GM18861 (cell line): ENCODE data around the gene CYP2C18.
"Not testable (repeated sequence)": the region's sequence is repeated elsewhere in the genome, so short reads cannot be mapped to it uniquely, and the experiment has no call there.

ENCODE experiments used
- ATAC-seq: cut with Tn5 transposase; IDR thresholded peaks from one replicate; pipeline ENCODE4 v1.9.1; 2021; ENCODE audit not compliant: unreplicated experiment

The CYP2C18 gene

DNA sequence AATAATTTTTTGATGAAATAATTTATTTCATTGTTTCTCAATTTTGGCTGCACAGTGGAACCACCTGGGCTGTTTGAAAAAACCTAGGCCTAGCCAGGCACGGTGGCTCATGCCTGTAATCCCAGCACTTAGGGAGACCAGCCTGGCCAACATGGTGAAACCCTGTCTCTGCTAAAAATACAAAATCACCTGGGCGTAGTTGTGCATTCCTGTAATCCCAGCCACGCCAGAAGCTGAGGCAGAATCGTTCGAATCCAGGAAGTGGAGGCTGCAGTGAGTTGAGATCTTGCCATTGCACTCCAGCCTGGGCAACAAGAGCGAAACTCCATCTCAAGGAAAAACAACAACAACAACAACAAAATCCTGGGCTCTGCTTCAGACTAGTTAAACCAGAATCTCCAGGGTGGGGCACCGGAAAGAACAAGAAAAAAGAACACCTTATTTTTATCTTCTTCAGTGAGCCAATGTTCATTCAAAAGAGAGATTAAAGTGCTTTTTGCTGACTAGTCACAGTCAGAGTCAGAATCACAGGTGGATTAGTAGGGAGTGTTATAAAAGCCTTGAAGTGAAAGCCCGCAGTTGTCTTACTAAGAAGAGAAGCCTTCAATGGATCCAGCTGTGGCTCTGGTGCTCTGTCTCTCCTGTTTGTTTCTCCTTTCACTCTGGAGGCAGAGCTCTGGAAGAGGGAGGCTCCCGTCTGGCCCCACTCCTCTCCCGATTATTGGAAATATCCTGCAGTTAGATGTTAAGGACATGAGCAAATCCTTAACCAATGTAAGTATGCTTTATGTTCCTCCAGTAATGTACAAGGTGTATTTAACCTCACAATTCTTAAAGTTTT lies at the start of gene CYP2C18:
TSS of gene CYP2C18 (plus strand) at position 516 of the 841 bp plus-strand sequence. CDS start at position 607, 91 bp downstream.
- ATAC-seq: no peak

- not testable (repeated sequence) for ATAC-seq
These were observed 45.4 kb upstream of the CYP2C18 start for GRCh38 chr10:94638097-94638496.

DNA sequence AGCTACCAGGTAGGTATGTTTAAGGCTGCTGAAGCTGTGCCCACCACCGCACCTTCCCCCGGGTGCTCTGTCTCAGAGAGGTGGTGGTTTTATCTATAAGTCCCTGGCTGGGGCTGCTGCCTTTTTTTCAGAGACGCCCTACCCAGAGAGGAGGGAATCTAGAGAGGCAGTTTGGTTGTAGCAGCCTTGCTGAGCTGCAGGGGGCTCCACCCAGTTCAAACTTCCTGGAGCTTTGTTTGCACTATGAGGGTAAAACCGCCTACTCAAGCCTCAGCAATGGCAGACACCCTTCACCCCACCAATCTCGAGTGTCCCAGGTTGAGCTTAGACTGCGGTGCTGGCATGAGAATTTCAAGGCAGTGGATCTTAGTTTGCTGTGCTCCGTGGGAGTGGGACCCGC lies 43.6 kb upstream of the CYP2C18 start:
- no peak for ATAC-seq

GRCh38 chr10:94640562-94640961 lies 43.0 kb upstream of the CYP2C18 start:
- no peak for ATAC-seq

GRCh38 chr10:94641480-94641879 lies 42.0 kb upstream of the CYP2C18 start:
- ATAC-seq: no peak

DNA sequence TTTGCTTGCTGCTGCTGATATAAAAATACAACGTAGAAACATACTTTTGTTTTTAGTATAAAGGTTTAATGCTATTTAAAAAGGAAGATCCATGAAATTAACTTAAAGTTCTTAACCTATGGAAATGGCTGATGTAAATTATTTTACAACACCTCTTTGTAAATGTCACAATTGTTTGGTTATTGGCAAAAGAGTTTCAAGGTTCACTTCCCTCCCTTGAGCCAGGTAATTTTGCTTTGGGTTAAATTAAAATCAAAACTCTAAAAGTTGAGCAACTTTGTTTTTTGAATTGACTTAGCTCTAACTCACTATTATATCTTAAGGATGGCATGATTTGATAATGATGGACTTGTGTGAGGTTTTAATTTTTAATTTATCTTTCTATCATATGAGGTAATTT lies 39.2 kb upstream of the CYP2C18 start:
- no peak for ATAC-seq

GRCh38 chr10:94645285-94645684 lies 38.2 kb upstream of the CYP2C18 start:
- ATAC-seq: peak; percentile 82

GRCh38 chr10:94655201-94655600 lies 28.3 kb upstream of the CYP2C18 start:
- not testable (repeated sequence) for ATAC-seq

DNA sequence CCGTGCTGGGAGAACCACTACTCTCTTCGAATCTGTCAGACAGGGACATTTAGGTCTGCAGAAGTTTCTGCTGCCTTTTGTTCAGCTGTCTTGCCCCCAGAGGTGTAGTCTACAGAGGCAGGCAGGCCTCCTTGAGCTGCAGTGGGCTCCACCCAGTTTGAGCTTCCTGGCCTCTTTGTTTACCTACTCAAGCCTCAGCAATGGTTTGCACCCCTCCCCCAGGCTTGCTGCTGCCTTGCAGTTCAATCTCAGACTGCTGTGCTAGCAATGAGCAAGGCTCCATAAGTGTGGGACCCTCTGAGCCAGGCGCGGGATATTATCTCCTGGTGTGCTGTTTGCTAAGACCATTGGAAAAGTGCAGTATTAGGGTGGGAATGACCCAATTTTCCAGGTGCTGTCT lies 20.5 kb upstream of the CYP2C18 start:
- ATAC-seq: not testable (repeated sequence)

DNA sequence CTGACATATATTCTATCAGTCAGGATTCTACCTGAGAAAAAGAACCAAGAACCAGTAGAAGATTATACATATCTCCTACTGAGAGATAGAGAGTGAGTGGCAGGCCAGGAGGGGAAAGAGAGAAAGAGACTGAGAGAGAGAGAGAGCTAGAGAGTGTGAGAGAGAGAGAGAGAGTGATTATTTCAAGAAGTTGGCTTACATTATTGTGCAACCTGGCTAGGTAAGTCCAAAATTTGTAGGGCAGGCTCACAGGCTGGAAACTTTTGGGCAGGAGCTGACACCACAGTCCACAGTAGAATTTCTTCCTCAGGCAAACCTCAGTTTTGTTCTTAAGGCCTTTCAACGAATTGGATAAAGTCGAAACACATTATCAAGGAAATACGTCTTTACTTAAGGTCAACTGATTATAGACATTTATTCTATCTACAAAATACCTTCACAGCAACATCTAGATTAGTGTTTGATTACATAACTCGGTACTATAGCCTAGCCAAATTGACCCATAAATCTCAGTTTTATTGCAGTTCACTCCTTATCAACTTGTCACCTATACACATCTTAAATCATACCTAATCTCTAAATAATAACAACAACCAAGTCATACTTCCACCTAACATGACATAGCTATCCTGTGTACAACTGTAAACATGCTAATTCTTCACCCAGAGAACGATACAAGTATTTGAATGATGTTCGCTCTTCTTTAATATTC lies 17.0 kb upstream of the CYP2C18 start:
- ATAC-seq: no peak

DNA sequence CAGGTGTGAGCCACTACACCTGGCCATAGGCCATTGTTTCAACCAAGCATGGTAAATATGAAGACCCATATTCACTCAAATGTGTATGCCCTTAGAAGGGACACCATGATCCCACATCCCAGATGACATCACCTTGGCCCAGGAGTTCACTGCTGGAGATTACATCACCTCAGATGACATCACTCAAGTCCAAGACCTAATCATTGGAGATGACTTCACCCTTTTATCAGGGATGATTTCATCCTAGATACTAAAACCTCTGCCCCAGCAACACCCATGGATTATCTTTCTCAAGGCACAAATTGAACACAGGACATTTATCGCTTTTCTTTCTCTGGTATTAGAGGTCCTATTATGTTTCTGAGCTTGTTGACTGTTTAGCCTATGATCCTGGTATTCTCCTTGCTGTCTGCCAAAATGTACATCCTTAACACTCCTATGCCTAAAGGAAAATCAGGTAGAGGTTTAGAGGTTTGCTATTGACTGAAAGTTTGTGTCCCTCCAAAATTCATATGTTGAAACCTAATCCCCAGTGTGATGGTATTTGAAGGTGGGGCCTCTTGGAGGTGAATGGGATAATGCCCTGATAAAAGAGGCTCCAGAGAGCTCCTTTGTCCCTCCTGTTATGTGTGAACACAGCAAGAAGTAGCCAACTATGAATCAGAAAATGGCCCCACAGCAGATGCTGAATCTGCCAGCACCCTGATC lies 9.8 kb upstream of the CYP2C18 start:
- ATAC-seq: no peak

- no peak for ATAC-seq
These were observed 7.0 kb upstream of the CYP2C18 start for GRCh38 chr10:94676496-94676895.

GRCh38 chr10:94677691-94678090 lies 5.8 kb upstream of the CYP2C18 start:
- ATAC-seq: no peak

DNA sequence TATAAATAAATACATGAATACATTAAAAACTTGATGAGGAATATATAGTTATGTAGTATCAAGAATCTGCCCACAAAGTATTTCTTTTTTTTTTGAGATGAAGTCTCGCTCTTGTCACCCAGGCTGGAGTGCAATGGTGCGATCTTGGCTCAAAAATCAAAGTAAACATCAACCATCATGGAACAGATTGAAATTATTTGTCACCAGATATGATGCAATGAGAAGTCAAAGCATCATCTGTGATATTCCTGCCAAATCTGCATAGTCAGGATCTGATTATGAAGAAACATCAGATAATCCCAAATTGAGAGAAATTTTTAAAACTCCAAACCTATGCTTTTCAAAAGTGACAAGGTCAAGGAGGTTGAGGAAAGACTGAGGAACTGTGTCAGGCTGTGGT lies 5.1 kb upstream of the CYP2C18 start:
- ATAC-seq: no peak

DNA sequence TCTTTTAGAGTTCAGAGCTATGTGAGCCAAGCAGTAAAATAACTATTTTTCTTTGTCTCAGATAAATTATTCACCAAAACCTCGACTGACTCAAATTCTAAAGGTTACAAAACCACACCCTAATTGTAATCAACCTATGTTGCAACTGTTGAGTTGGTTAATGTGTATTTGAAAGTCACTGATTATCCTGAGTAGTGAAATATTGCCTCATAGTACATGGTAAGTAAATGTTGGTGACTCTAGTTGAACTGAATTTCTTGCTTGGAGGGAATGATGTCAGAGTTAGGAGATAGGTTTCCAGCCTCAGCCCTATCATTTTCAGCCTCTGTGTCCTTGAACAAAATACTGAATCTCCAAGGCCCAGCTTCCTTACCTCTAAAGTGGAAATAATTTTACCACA lies 3.0 kb upstream of the CYP2C18 start:
- ATAC-seq: peak; percentile 87

GRCh38 chr10:94682636-94683035 lies 893 bp upstream of the CYP2C18 start:
- ATAC-seq: not testable (repeated sequence)

- no peak for ATAC-seq
These were observed 4.2 kb downstream of the CYP2C18 start for GRCh38 chr10:94687625-94688248.

- no peak for ATAC-seq
These were observed 22.6 kb downstream of the CYP2C18 start for GRCh38 chr10:94706089-94706488.

GRCh38 chr10:94710578-94710977 lies 27.0 kb downstream of the CYP2C18 start:
- no peak for ATAC-seq

DNA sequence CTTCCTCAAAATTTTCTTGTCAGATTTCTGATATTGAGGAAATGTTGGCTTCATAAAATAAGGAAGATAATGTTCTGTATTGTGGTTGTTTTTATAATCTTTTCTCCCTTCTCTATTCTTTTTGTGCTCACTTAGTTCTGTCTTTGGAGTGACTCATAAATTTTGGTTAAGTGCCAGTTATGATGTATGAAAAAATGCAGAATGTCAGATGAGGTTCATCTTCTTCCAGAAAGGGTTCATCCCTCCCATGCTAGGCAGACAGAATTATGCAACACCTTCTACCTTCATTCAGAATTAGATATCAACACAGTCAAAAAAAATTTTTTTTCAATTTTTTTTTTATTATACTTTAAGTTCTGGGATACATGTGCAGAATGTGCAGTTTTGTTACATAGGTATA lies 42.3 kb downstream of the CYP2C18 start:
- no peak for ATAC-seq

DNA sequence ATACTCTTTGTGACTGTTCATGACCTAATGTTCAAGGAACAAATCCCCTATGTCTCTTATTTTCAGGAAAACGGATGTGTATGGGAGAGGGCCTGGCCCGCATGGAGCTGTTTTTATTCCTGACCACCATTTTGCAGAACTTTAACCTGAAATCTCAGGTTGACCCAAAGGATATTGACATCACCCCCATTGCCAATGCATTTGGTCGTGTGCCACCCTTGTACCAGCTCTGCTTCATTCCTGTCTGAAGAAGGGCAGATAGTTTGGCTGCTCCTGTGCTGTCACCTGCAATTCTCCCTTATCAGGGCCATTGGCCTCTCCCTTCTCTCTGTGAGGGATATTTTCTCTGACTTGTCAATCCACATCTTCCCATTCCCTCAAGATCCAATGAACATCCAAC lies 51.7 kb downstream of the CYP2C18 start:
- ATAC-seq: no peak
